AG04449 (cell line): ENCODE data around the gene COL2A1.

Experiments
- CTCF ChIA-PET: fragments of 350-600 bp; formaldehyde crosslinking; extraction: SDS; loops from one replicate; lab custom pipeline; 2021; ENCODE audit warnings: antibody characterized with exemption; lab: Yijun Ruan, JAX
- POLR2A ChIA-PET: fragments of 400-600, 350-600 bp; formaldehyde crosslinking; extraction: SDS; loops from one replicate; lab custom pipeline; 2020; ENCODE audit warnings: antibody characterized with exemption, inconsistent platforms; lab: Yijun Ruan, JAX
- DNase-seq: peaks from one replicate; pipeline ENCODE4 v3.0.0-alpha.2; 2010; ENCODE audit warnings: low read depth, low spot score
- H3K4me3 ChIP-seq: 2 replicates; pipeline ENCODE4 v1.5.1; 2011; ENCODE audit warnings: low read depth, mild to moderate bottlenecking, control low read depth, low read length
- CTCF ChIP-seq: IDR thresholded peaks from one replicate; pipeline ENCODE4 v1.5.1; 2011; ENCODE audit warnings: mild to moderate bottlenecking, moderate library complexity, low read length, control low read depth, inconsistent platforms; ENCODE audit not compliant: insufficient read depth; ENCODE audit errors: missing control alignments

Gene COL2A1

DNA sequence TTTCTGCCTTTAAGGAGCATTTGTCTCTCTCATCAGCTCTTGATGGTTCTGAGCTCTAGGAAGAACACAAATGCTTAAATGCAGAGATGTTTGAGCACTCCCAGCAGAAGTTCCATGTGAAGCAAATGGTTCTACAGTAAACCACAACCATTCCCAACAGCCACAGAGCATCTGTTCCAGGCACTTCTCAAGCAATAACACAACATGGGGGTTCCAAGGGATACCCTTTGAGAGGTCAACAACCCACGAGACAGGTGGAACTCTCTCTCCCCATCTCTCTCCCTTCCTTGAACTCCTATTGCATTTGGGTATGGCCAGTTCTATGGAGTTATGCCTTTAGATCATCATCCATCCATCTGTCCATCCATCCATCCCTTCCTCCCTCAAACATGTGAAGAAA is 5.2 kb upstream of the COL2A1 start:
- H3K4me3 ChIP-seq = no peak overlapping the region
- no peak for DNase-seq
- TF ChIP-seq CTCF = no peak
- ChIA-PET CTCF (no interaction called here), POLR2A (no interaction called here)

GRCh38 chr12:48008950-48009349 is 4.7 kb upstream of the COL2A1 start:
- DNase-seq = no peak
- ChIA-PET CTCF (no interaction called here), POLR2A (no interaction called here)
- TF ChIP-seq CTCF = no peak
- H3K4me3 ChIP-seq = no peak overlapping the region

DNA sequence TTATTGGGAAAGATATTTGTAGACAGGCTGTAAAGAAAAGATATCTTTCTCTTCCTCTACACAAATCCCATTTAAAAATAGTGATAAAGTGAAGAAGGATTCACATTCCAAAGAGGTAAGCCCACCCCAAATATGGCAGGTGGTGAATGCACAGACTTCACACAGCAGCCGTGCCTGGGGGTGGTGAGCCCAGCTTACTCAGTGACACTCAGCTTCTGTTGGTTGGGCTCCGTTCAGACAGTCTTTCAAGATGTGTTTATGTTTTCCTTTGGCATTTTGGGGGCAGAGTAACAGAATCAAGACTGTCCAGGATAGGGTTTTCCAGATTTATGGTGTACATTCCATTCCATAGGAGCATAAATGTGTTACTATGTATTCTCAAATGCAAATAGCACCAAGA is 4.1 kb upstream of the COL2A1 start:
- H3K4me3 ChIP-seq = no peak overlapping the region
- no peak for TF ChIP-seq CTCF
- ChIA-PET CTCF (no interaction called here), POLR2A (no interaction called here)
- DNase-seq = no peak

DNA sequence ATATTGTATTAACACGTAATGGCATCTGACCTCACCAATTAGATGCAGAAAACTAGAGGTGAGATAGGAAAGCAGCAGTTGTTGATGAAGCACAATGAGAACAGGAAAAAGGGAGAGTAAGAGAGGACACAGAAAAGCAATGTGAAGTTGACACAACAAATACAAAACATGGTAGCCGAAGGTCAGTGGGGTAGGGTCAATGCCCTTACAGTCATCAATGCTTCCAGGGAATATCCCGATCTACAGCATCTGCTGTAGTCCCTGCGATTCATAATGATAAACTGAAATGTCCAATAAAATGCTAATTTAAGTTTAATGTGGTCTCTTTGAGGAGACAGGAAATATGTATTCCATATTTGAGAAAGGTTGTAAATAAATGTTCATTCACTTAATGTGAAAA is 2.9 kb upstream of the COL2A1 start:
- POLR2A ChIA-PET = no interaction called here
- no peak overlapping the region for H3K4me3 ChIP-seq
- DNase-seq = no peak
- TF ChIP-seq CTCF = no peak
- CTCF ChIA-PET = no interaction called here

DNA sequence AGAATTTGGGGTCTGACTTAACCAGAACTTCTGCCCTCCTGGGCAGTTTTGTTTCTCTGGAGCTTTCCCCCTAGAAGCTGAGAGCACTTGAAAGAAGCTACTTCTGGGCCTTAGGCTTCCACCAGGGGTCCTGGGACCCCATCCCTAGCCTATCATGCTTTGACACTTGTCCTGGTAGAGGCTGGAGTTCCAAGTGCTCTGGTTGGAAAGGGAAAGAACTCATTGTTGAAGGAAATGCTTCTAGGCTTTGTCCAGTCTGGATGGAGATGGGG is 1.4 kb upstream of the COL2A1 start:
- DNase-seq = no peak
- POLR2A ChIA-PET = no interaction called here
- no peak overlapping the region for H3K4me3 ChIP-seq
- TF ChIP-seq CTCF = no peak
- CTCF ChIA-PET = interaction anchor here (0.9 to 1.4 kb wide), 2 partner anchors 16 to 56 kb away, joined by 3 to 4 read pairs; no protein-coding TSS in a partner anchor

- CTCF ChIA-PET = interaction anchor here (1.4 kb wide), 1 partner anchor 55 kb away, joined by 4 read pairs; no protein-coding TSS in a partner anchor
- POLR2A ChIA-PET = no interaction called here
- no peak overlapping the region for H3K4me3 ChIP-seq
- no peak for DNase-seq
- TF ChIP-seq CTCF = no peak
Measured at GRCh38 chr12:48005001-48005749, 899 bp upstream of the COL2A1 start.
